Measurements from ENCODE around the gene GPX2. TPM values are rescaled to one million over a fixed set of nuclear protein-coding genes. Genes with fewer than 3 reads are reported as not detected.

Gene GPX2
- total RNA-seq, 1 experiment from 2014 or later: 4.3 TPM

GRCh38 chr14:64932231-64932630, 10.3 kb downstream of the GPX2 start:
- Histone ChIP-seq H3K4me3 (ENCODE audit: low read length) (no peak overlapping the region), H3K9ac (ENCODE audit: low read length) (no peak overlapping the region), H3K79me2 (ENCODE audit: low read length) (no peaks in the 10 kb centered on the region), H3K27me3 (ENCODE audit: low read length) (no peaks in the 10 kb centered on the region), H3F3A (ENCODE audit: low read length, unreplicated experiment) (no peaks in the 10 kb centered on the region), H3K4me2 (ENCODE audit: low read length) (no peak overlapping the region), H3K9me2 (replicated peaks; ENCODE audit: low read length) (no peaks in the 10 kb centered on the region), H3K36me3 (ENCODE audit: low read depth, low read length) (peaks cover 28% of the 10 kb centered on the region; the same call in 1 of the 2 replicates), H2AFZ (ENCODE audit: low read length) (no peak overlapping the region), H4K20me1 (ENCODE audit: low read length) (no peaks in the 10 kb centered on the region), H3K27ac (ENCODE audit: low read length) (no peak overlapping the region), H3K4me1 (ENCODE audit: insufficient read depth, low read length) (no peaks in the 10 kb centered on the region), H3K9me3 (ENCODE audit: low read length) (no peaks in the 10 kb centered on the region)
- DNase-seq (no peak), ATAC-seq (no peak)
- intact Hi-C loops (cut with micrococcal nuclease): no loop called here
- TF ChIP-seq EZH2 (IDR thresholded peaks at IDR 0.05; ENCODE audit: low read length, unreplicated experiment): no peak
- no peak for TF ChIP-seq EZH2phosphoT487 (IDR thresholded peaks at IDR 0.05; ENCODE audit: borderline replicate concordance, low read length)
- no peak for TF ChIP-seq CTCF (conservative IDR thresholded peaks at IDR 0.05; ENCODE audit: low read depth, low read length)
- BruUV-seq (replicated peaks): no TSS peak
- ChIA-PET POLR2A (ENCODE audit: unreplicated experiment) (no interaction called here), CTCF (no interaction called here)

- H4K20me1 ChIP-seq (ENCODE audit: low read length): no peaks in the 10 kb centered on the region
- CTCF ChIA-PET: interaction anchor here (0.7 kb wide), 1 partner anchor 89 kb away, joined by 3 read pairs; no protein-coding TSS in a partner anchor
- peaks cover 37% of the 10 kb centered on the region; the same call in 1 of the 2 replicates for H3K36me3 ChIP-seq (ENCODE audit: low read depth, low read length)
- H3K9me3 ChIP-seq (ENCODE audit: low read length): no peaks in the 10 kb centered on the region
- ATAC-seq (no peak), DNase-seq (no peak)
- no peaks in the 10 kb centered on the region for H3K27me3 ChIP-seq (ENCODE audit: low read length)
- H3K4me3 ChIP-seq (ENCODE audit: low read length): no peak overlapping the region
- H3K4me1 ChIP-seq (ENCODE audit: insufficient read depth, low read length): no peaks in the 10 kb centered on the region
- no peak overlapping the region for H3K9ac ChIP-seq (ENCODE audit: low read length)
- H3K9me2 ChIP-seq (replicated peaks; ENCODE audit: low read length): no peaks in the 10 kb centered on the region
- no peak overlapping the region for H2AFZ ChIP-seq (ENCODE audit: low read length)
- H3K79me2 ChIP-seq (ENCODE audit: low read length): no peaks in the 10 kb centered on the region
- POLR2A ChIA-PET (ENCODE audit: unreplicated experiment): no interaction called here
- H3F3A ChIP-seq (ENCODE audit: low read length, unreplicated experiment): no peaks in the 10 kb centered on the region
- no TSS peak for BruUV-seq (replicated peaks)
- TF ChIP-seq CTCF (conservative IDR thresholded peaks at IDR 0.05; ENCODE audit: low read depth, low read length): no peak
- TF ChIP-seq EZH2 (IDR thresholded peaks at IDR 0.05; ENCODE audit: low read length, unreplicated experiment): no peak
- TF ChIP-seq EZH2phosphoT487 (IDR thresholded peaks at IDR 0.05; ENCODE audit: borderline replicate concordance, low read length): no peak
- no peak overlapping the region for H3K27ac ChIP-seq (ENCODE audit: low read length)
- H3K4me2 ChIP-seq (ENCODE audit: low read length): no peak overlapping the region
- intact Hi-C loops (cut with micrococcal nuclease): no loop called here
Measured at GRCh38 chr14:64931123-64931522, 11.4 kb downstream of the GPX2 start.

- no peaks in the 10 kb centered on the region for H4K20me1 ChIP-seq (ENCODE audit: low read length)
- ATAC-seq (no peak), DNase-seq (no peak)
- no peak overlapping the region for H3K4me3 ChIP-seq (ENCODE audit: low read length)
- intact Hi-C loops (cut with micrococcal nuclease): no loop called here
- no peak overlapping the region for H3K27ac ChIP-seq (ENCODE audit: low read length)
- no peaks in the 10 kb centered on the region for H3K79me2 ChIP-seq (ENCODE audit: low read length)
- peaks cover 43% of the 10 kb centered on the region; the same call in 1 of the 2 replicates for H3K36me3 ChIP-seq (ENCODE audit: low read depth, low read length)
- no peak overlapping the region for H2AFZ ChIP-seq (ENCODE audit: low read length)
- H3F3A ChIP-seq (ENCODE audit: low read length, unreplicated experiment): no peaks in the 10 kb centered on the region
- no peaks in the 10 kb centered on the region for H3K27me3 ChIP-seq (ENCODE audit: low read length)
- TF ChIP-seq CTCF (conservative IDR thresholded peaks at IDR 0.05; ENCODE audit: low read depth, low read length) (no peak), EZH2 (IDR thresholded peaks at IDR 0.05; ENCODE audit: low read length, unreplicated experiment) (no peak), EZH2phosphoT487 (IDR thresholded peaks at IDR 0.05; ENCODE audit: borderline replicate concordance, low read length) (no peak)
- no TSS peak for BruUV-seq (replicated peaks)
- no peak overlapping the region for H3K4me2 ChIP-seq (ENCODE audit: low read length)
- H3K9me2 ChIP-seq (replicated peaks; ENCODE audit: low read length): no peaks in the 10 kb centered on the region
- H3K4me1 ChIP-seq (ENCODE audit: insufficient read depth, low read length): no peaks in the 10 kb centered on the region
- ChIA-PET POLR2A (ENCODE audit: unreplicated experiment) (no interaction called here), CTCF (interaction anchor here (0.7 kb wide), 1 partner anchor 90 kb away, joined by 3 read pairs; no protein-coding TSS in a partner anchor)
- no peaks in the 10 kb centered on the region for H3K9me3 ChIP-seq (ENCODE audit: low read length)
- H3K9ac ChIP-seq (ENCODE audit: low read length): no peak overlapping the region
Measured at GRCh38 chr14:64930085-64930843, 12.3 kb downstream of the GPX2 start.

Data from PC-3 (cell line).